IMR-90 (cell line): ENCODE data around the gene THBS1. TPM values are rescaled to one million over a fixed set of nuclear protein-coding genes. Genes with fewer than 3 reads are reported as not detected.

Source experiments
- ATAC-seq: fragments of 200-7000 bp; cut with Tn5 transposase; 2 replicates; pipeline ENCODE4 v1.9.1; 2020; ENCODE audit warnings: low read depth, mild to moderate bottlenecking, moderate library complexity
- BruUV-seq: library from RNA; stranded (reverse); fragments of 400-500 nt; replicated peaks from 2 replicates; lab custom pipeline; 2021; lab: Mats Ljungman, UMichigan
- CTCF ChIA-PET: fragments of 300-600 bp; formaldehyde crosslinking; extraction: SDS; loops from one replicate; lab custom pipeline; 2021; ENCODE audit warnings: antibody characterized with exemption; lab: Yijun Ruan, JAX
- POLR2A ChIA-PET: fragments of 300-600 bp; sonication (Branson Sonifier 250); formaldehyde crosslinking; loops from one replicate; lab custom pipeline; 2022; ENCODE audit warnings: antibody characterized with exemption; ENCODE audit not compliant: unreplicated experiment; lab: Charles Lee
- DNase-seq: peaks from one replicate; pipeline ENCODE4 v3.0.0; 2013
- H2AFZ ChIP-seq: replicated peaks from 2 replicates; pipeline ENCODE3; 2013; ENCODE audit warnings: low read length, mild to moderate bottlenecking; ENCODE audit not compliant: poor library complexity
- H2AK5ac ChIP-seq: 2 replicates; pipeline ENCODE4 v1.6.1; 2013; ENCODE audit warnings: low read depth, low read length, inconsistent platforms
- H2AK9ac ChIP-seq: replicated peaks from 2 replicates; pipeline ENCODE3; 2013; ENCODE audit warnings: mild to moderate bottlenecking, low read depth, low read length, moderate library complexity; ENCODE audit not compliant: poor library complexity
- H2BK120ac ChIP-seq: 2 replicates; pipeline ENCODE4 v1.6.1; 2013; ENCODE audit warnings: low read depth, low read length, inconsistent platforms
- H2BK15ac ChIP-seq: 3 replicates; pipeline ENCODE4 v1.6.1; 2013; ENCODE audit warnings: low read depth, low read length, inconsistent platforms
- H2BK20ac ChIP-seq: 2 replicates; pipeline ENCODE4 v1.6.1; 2013; ENCODE audit warnings: low read depth, mild to moderate bottlenecking, inconsistent platforms, low read length, moderate library complexity
- H2BK5ac ChIP-seq: 2 replicates; pipeline ENCODE4 v1.6.1; 2013; ENCODE audit warnings: mild to moderate bottlenecking, low read depth, low read length, inconsistent platforms; ENCODE audit not compliant: poor library complexity, severe bottlenecking
- H3K14ac ChIP-seq: replicated peaks from 2 replicates; pipeline ENCODE4 v1.6.1; 2013; ENCODE audit warnings: low read depth, low read length, inconsistent platforms
- H3K18ac ChIP-seq: 2 replicates; pipeline ENCODE4 v1.6.1; 2013; ENCODE audit warnings: low read depth, low read length, control low read depth
- H3K23ac ChIP-seq: 2 replicates; pipeline ENCODE4 v1.6.1; 2013; ENCODE audit warnings: low read depth, low read length, inconsistent platforms
- H3K27ac ChIP-seq: 2 replicates; pipeline ENCODE4 v1.5.1; 2013; ENCODE audit warnings: mild to moderate bottlenecking, control low read depth, low read length; ENCODE audit not compliant: insufficient read depth
- H3K27me3 ChIP-seq: 2 replicates; pipeline ENCODE4 v1.6.1; 2013; ENCODE audit warnings: low read length; ENCODE audit not compliant: control insufficient read depth, insufficient read depth
- H3K36me3 ChIP-seq: 2 replicates; pipeline ENCODE4 v1.6.1; 2013; ENCODE audit warnings: low read length, mixed read lengths; ENCODE audit not compliant: control insufficient read depth, insufficient read depth
- H3K4ac ChIP-seq: 2 replicates; pipeline ENCODE4 v1.6.1; 2013; ENCODE audit warnings: low read depth, low read length, inconsistent platforms
- H3K4me1 ChIP-seq: 2 replicates; pipeline ENCODE4 v1.6.1; 2013; ENCODE audit warnings: low read length, mixed read lengths; ENCODE audit not compliant: control insufficient read depth, insufficient read depth
- H3K4me2 ChIP-seq: 2 replicates; pipeline ENCODE4 v1.6.1; 2013; ENCODE audit warnings: low read depth, mild to moderate bottlenecking, control low read depth, low read length, moderate library complexity
- H3K4me3 ChIP-seq: 2 replicates; pipeline ENCODE4 v1.5.1; 2013; ENCODE audit warnings: low read depth, mild to moderate bottlenecking, control low read depth, low read length, moderate library complexity; ENCODE audit not compliant: insufficient read depth
- H3K56ac ChIP-seq: 2 replicates; pipeline ENCODE4 v1.6.1; 2013; ENCODE audit warnings: low read length, inconsistent platforms; ENCODE audit not compliant: insufficient read depth; ENCODE audit errors: extremely low read depth
- H3K79me1 ChIP-seq, 2 experiments: 2 replicates each; pipeline ENCODE4 v1.6.1; 2013; ENCODE audit warnings: low read length in 2 of 2, inconsistent platforms in 1 of 2, low read depth in 1 of 2
- H3K9ac ChIP-seq: 2 replicates; pipeline ENCODE4 v1.6.1; 2013; ENCODE audit warnings: low read depth, low read length, control low read depth
- H3K9me1 ChIP-seq: 2 replicates; pipeline ENCODE4 v1.6.1; 2013; ENCODE audit warnings: low read length, inconsistent platforms; ENCODE audit not compliant: insufficient read depth
- H3K9me3 ChIP-seq: 2 replicates; pipeline ENCODE4 v1.6.1; 2013; ENCODE audit warnings: low read length; ENCODE audit not compliant: control insufficient read depth, insufficient read depth
- H4K20me1 ChIP-seq: 2 replicates; pipeline ENCODE4 v1.6.1; 2013; ENCODE audit warnings: low read length, inconsistent platforms; ENCODE audit not compliant: insufficient read depth
- H4K5ac ChIP-seq: 2 replicates; pipeline ENCODE4 v1.6.1; 2013; ENCODE audit warnings: mild to moderate bottlenecking, low read depth, low read length, control low read depth
- H4K8ac ChIP-seq, 2 experiments: 2 replicates each; pipeline ENCODE4 v1.6.1; 2013; ENCODE audit warnings: low read depth in 2 of 2, low read length in 2 of 2, control low read depth in 1 of 2, inconsistent platforms in 1 of 2
- H4K91ac ChIP-seq: 2 replicates; pipeline ENCODE4 v1.6.1; 2013; ENCODE audit warnings: low read depth, low read length, inconsistent platforms; ENCODE audit not compliant: insufficient read depth
- BHLHE40 ChIP-seq: fragments of 150-350 bp; IDR thresholded peaks from 2 replicates; pipeline ENCODE4 v1.6.1; 2016; ENCODE audit warnings: mild to moderate bottlenecking, low read depth, low read length
- CEBPB ChIP-seq: IDR thresholded peaks from 2 replicates; pipeline ENCODE4 v1.6.1; 2012; ENCODE audit warnings: low read depth, low read length, improper control_type of control experiment
- CHD1 ChIP-seq: IDR thresholded peaks from 2 replicates; pipeline ENCODE4 v1.6.1; 2012; ENCODE audit warnings: low read depth, low read length, improper control_type of control experiment
- CTCF ChIP-seq: conservative IDR thresholded peaks from 2 replicates; pipeline ENCODE4 v1.5.1; 2012; ENCODE audit warnings: mild to moderate bottlenecking, low read depth, low read length, improper control_type of control experiment
- ELK1 ChIP-seq: fragments of 150-350 bp; IDR thresholded peaks from 2 replicates; pipeline ENCODE4 v1.6.1; 2016; ENCODE audit warnings: low read depth, mild to moderate bottlenecking, low read length, moderate library complexity, borderline replicate concordance
- FOS ChIP-seq: fragments of 150-350 bp; IDR thresholded peaks from 2 replicates; pipeline ENCODE4 v1.6.1; 2016; ENCODE audit warnings: low read depth, low read length
- MAFK ChIP-seq: IDR thresholded peaks from 2 replicates; pipeline ENCODE4 v1.6.1; 2012; ENCODE audit warnings: low read depth, low read length, improper control_type of control experiment
- MAZ ChIP-seq: IDR thresholded peaks from 2 replicates; pipeline ENCODE4 v1.6.1; 2012; ENCODE audit warnings: low read depth, mild to moderate bottlenecking, low read length, improper control_type of control experiment, moderate library complexity, borderline replicate concordance
- MXI1 ChIP-seq: IDR thresholded peaks from 2 replicates; pipeline ENCODE4 v1.6.1; 2012; ENCODE audit warnings: low read depth, mild to moderate bottlenecking, low read length, moderate library complexity, borderline replicate concordance
- NFE2L2 ChIP-seq: fragments of 150-350 bp; IDR thresholded peaks from 2 replicates; pipeline ENCODE4 v1.6.1; 2016; ENCODE audit warnings: low read depth, mild to moderate bottlenecking, low read length
- POLR2A ChIP-seq: IDR thresholded peaks from 2 replicates; pipeline ENCODE4 v1.6.1; 2012; ENCODE audit warnings: mild to moderate bottlenecking, low read depth, low read length
- RAD21 ChIP-seq: IDR thresholded peaks from 2 replicates; pipeline ENCODE4 v1.6.1; 2012; ENCODE audit warnings: low read length, improper control_type of control experiment
- RCOR1 ChIP-seq: IDR thresholded peaks from 2 replicates; pipeline ENCODE4 v1.6.1; 2012; ENCODE audit warnings: mild to moderate bottlenecking, low read length, improper control_type of control experiment; ENCODE audit not compliant: insufficient replicate concordance
- RFX5 ChIP-seq: IDR thresholded peaks from 2 replicates; pipeline ENCODE4 v1.8.0; 2012; ENCODE audit warnings: low read depth, mild to moderate bottlenecking, low read length, moderate library complexity
- SMC3 ChIP-seq: fragments of 150-350 bp; IDR thresholded peaks from 2 replicates; pipeline ENCODE4 v1.6.1; 2016; ENCODE audit warnings: low read depth, mild to moderate bottlenecking, antibody characterized with exemption, low read length, moderate library complexity
- USF2 ChIP-seq: fragments of 150-350 bp; IDR thresholded peaks from 2 replicates; pipeline ENCODE4 v1.6.1; 2017; ENCODE audit warnings: mild to moderate bottlenecking, antibody characterized with exemption, low read length, low read depth
- WGBS, 2 experiments: methylation state at CpG; one replicate each; pipeline versions ENCODE4 v1.1.5 to v1.1.7; 2013; ENCODE audit warnings: missing lambda C conversion rate in 2 of 2; ENCODE audit not compliant: insufficient read length in 1 of 2; ENCODE audit errors: extremely low coverage in 2 of 2; 5-methylcytosine and 5-hydroxymethylcytosine counted together
- dilution Hi-C: fragments of 300-500 bp; cut with HindIII; formaldehyde crosslinking; loops from one replicate; pipeline ENCODE4 v1.14.3; 2018; ENCODE audit warnings: low sequenced_read_pairs; ENCODE audit not compliant: unreplicated experiment
- in situ Hi-C: fragments of 300-500 bp; cut with MboI; formaldehyde crosslinking; loops from 3 replicates; pipeline ENCODE4 v1.14.3; 2019; ENCODE audit warnings: low sequenced_read_pairs, inconsistent platforms, mixed read lengths
- intact Hi-C: fragments of 100-400 bp; cut with micrococcal nuclease; formaldehyde crosslinking; loops from 2 replicates; pipeline ENCODE4 v1.10.0; 2022
- polyA plus RNA-seq, 3 experiments: library from polyadenylated mRNA; depleted of rRNA; stranded (reverse); fragments of >200 nt; gene quantifications; 2 replicates each; pipeline ENCODE4 v1.2.3, GENCODE V29; 2012; ENCODE audit warnings: low replicate concordance in 1 of 3
- total RNA-seq: library from RNA; depleted of rRNA; stranded (reverse); fragments of >200 nt; gene quantifications from 2 replicates; pipeline ENCODE4 v1.2.3, GENCODE V29; 2012

Gene THBS1
- total and polyA plus RNA-seq, 2 of the 4 experiments (the other 2 are of a cell fraction) = 1,562 to 4,071 TPM

- H3K27ac ChIP-seq = peak overlapping the region; percentile 1; the same call in 1 of the 2 replicates
- no peak overlapping the region for H2BK20ac ChIP-seq
- in situ Hi-C loops (loop anchor here (5.0 kb wide), 4 partner anchors 412 to 877 kb away; no protein-coding TSS in a partner anchor), intact Hi-C loops (loop anchor here (5.0 kb wide), 1 partner anchor 297 kb away; no protein-coding TSS in a partner anchor), dilution Hi-C loops (no loop called here)
- H4K5ac ChIP-seq = no peak overlapping the region
- peaks cover 4 to 71% of the 10 kb centered on the region in 2 experiments; a peak in 3 of 4 replicates for H3K79me1 ChIP-seq
- H3K27me3 ChIP-seq = no peaks in the 10 kb centered on the region
- no peak overlapping the region for H3K18ac ChIP-seq
- BruUV-seq = no TSS peak
- H3K4me3 ChIP-seq = peak overlapping the region; percentile 80
- peak overlapping the region; percentile 34 for H3K14ac ChIP-seq
- no peak overlapping the region for H3K56ac ChIP-seq
- CTCF ChIA-PET = no interaction called here
- H4K20me1 ChIP-seq = peaks cover 83% of the 10 kb centered on the region
- ATAC-seq = no peak
- H3K4ac ChIP-seq = no peak overlapping the region
- 0 out of 2 replicates have a peak overlapping the region, but pooled peaks have one; percentile 1 for H3K23ac ChIP-seq
- WGBS, 2 experiments = 83% methylated on average over 1 of the region's 7 CpGs; no CpG with 5 or more reads in 1 of the 2 experiments
- peak overlapping the region; percentile 67 for H2AK9ac ChIP-seq
- H3K4me1 ChIP-seq = no peaks in the 10 kb centered on the region
- H3K9me1 ChIP-seq = peaks cover 7% of the 10 kb centered on the region; the same call in 1 of the 2 replicates
- peaks cover 70% of the 10 kb centered on the region for H3K36me3 ChIP-seq
- H4K8ac ChIP-seq = no peak overlapping the region
- POLR2A ChIA-PET = no interaction called here
- H3K9ac ChIP-seq = peak overlapping the region; percentile 85
- H3K9me3 ChIP-seq = no peaks in the 10 kb centered on the region
- no peak for DNase-seq
- H2BK15ac ChIP-seq = no peak overlapping the region
- H2AFZ ChIP-seq = peak overlapping the region; percentile 15
- no peak overlapping the region for H2AK5ac ChIP-seq
- no peak overlapping the region for H4K91ac ChIP-seq
- peak overlapping the region; percentile 63 for H3K4me2 ChIP-seq
- TF ChIP-seq FOS = no peak
- no peak for TF ChIP-seq CTCF
- no peak for TF ChIP-seq SMC3
- TF ChIP-seq BHLHE40 = no peak
- no peak for TF ChIP-seq RCOR1
- TF ChIP-seq MAZ = no peak
- no peak for TF ChIP-seq RFX5
- 0 out of 2 replicates have a peak, but pooled peaks have one; percentile 1 for TF ChIP-seq NFE2L2
- no peak for TF ChIP-seq USF2
- TF ChIP-seq MAFK = no peak
- peak; percentile 14; the same call in 1 of the 2 replicates for TF ChIP-seq POLR2A
- TF ChIP-seq ELK1 = no peak
- TF ChIP-seq RAD21 = no peak
- no peak for TF ChIP-seq CEBPB
- no peak for TF ChIP-seq CHD1
- no peak for TF ChIP-seq MXI1
- H2BK120ac ChIP-seq = no peak overlapping the region
- peak overlapping the region; percentile 3 for H2BK5ac ChIP-seq
Observed at GRCh38 chr15:39584266-39584659, 3.4 kb downstream of the THBS1 start.
